NB4 (cell line): Measurements from ENCODE around the gene CPN2.

ENCODE experiments used
- DNase-seq: peaks from one replicate; pipeline ENCODE4 v3.0.0; 2010; ENCODE audit warnings: low read depth
- H3K4me3 ChIP-seq: one replicate; pipeline ENCODE4 v1.5.1; 2011; ENCODE audit warnings: mild to moderate bottlenecking, low read depth, low read length, moderate library complexity
- CTCF ChIP-seq: IDR thresholded peaks from one replicate; pipeline ENCODE4 v1.5.1; 2012; ENCODE audit warnings: low read depth, low read length
- MAX ChIP-seq: IDR thresholded peaks from 2 replicates; pipeline ENCODE4 v1.6.1; 2011; ENCODE audit warnings: low read depth, low read length
- MYC ChIP-seq: IDR thresholded peaks from 2 replicates; pipeline ENCODE4 v1.6.1; 2011; ENCODE audit warnings: low read depth, low read length
- POLR2A ChIP-seq: IDR thresholded peaks from 2 replicates; pipeline ENCODE4 v1.6.1; 2011; ENCODE audit warnings: mild to moderate bottlenecking; ENCODE audit not compliant: insufficient read length; ENCODE audit errors: extremely low read depth

The CPN2 gene

GRCh38 chr3:194395778-194396538 is 44.8 kb upstream of the CPN2 start:
- H3K4me3 ChIP-seq: no peak overlapping the region
- no peak for DNase-seq
- TF ChIP-seq CTCF (no peak), MYC (no peak), MAX (no peak), POLR2A (no peak)

- TF ChIP-seq MYC: no peak
- no peak for TF ChIP-seq MAX
- no peak for TF ChIP-seq POLR2A
- no peak for TF ChIP-seq CTCF
- DNase-seq: no peak
- no peak overlapping the region for H3K4me3 ChIP-seq
Measured at GRCh38 chr3:194395212-194395611, 44.1 kb upstream of the CPN2 start.

GRCh38 chr3:194392576-194392975 is 41.4 kb upstream of the CPN2 start:
- no peak for DNase-seq
- no peak overlapping the region for H3K4me3 ChIP-seq
- TF ChIP-seq MAX (no peak), MYC (no peak), CTCF (no peak), POLR2A (no peak)

- TF ChIP-seq MYC (no peak), MAX (no peak), POLR2A (no peak)
- H3K4me3 ChIP-seq: no peak overlapping the region
- DNase-seq: no peak
Measured at GRCh38 chr3:194390835-194391234, 39.7 kb upstream of the CPN2 start.

- TF ChIP-seq MAX (no peak), MYC (no peak), CTCF (no peak), POLR2A (no peak)
- DNase-seq: no peak
- H3K4me3 ChIP-seq: no peak overlapping the region
Measured at GRCh38 chr3:194389269-194389668, 38.1 kb upstream of the CPN2 start.

GRCh38 chr3:194387926-194388418 is 36.8 kb upstream of the CPN2 start:
- no peak for TF ChIP-seq CTCF
- no peak for DNase-seq
- H3K4me3 ChIP-seq: no peak overlapping the region
